Measurements from ENCODE around the gene TNS4. TPM values are rescaled to one million over a fixed set of nuclear protein-coding genes. Genes with fewer than 3 reads are reported as not detected.
A peak's percentile ranks its signal among the peaks of the same experiment; 100 is the strongest.

TNS4 gene
- total and polyA plus RNA-seq, 9 of the 15 experiments (the other 6 are each of a cell fraction or from before 2014, with no cell fraction given): 0.04 to 0.73 (median 0.24) TPM; not detected in 1

- TF ChIP-seq ZBTB49 (CRISPR knock-in tag; IDR thresholded peaks at IDR 0.05; ENCODE audit: borderline replicate concordance) (no peak), ZNF407 (IDR thresholded peaks at IDR 0.05; ENCODE audit: low read depth) (no peak), TEAD4 (IDR thresholded peaks at IDR 0.05; ENCODE audit: low read length) (no peak), TEAD4 (CRISPR knock-in tag; IDR thresholded peaks at IDR 0.05; ENCODE audit: borderline replicate concordance) (no peak), ZNF174 (CRISPR knock-in tag; IDR thresholded peaks at IDR 0.05) (no peak), NR1H2 (CRISPR knock-in tag; IDR thresholded peaks at IDR 0.05) (no peak), PTBP1 (IDR thresholded peaks at IDR 0.05; ENCODE audit: low read depth, low read length) (no peak), SETDB1 (IDR thresholded peaks at IDR 0.05; ENCODE audit: low read length) (no peak), HCFC1 (IDR thresholded peaks at IDR 0.05; ENCODE audit: low read depth, low read length) (peak; percentile 29; the same call in 1 of the 2 replicates), ELF2 (CRISPR knock-in tag; IDR thresholded peaks at IDR 0.05) (no peak), ZNF12 (CRISPR knock-in tag; IDR thresholded peaks at IDR 0.05) (no peak), ZNF347 (CRISPR knock-in tag; IDR thresholded peaks at IDR 0.05; ENCODE audit: low read depth) (no peak), CBX5 (IDR thresholded peaks at IDR 0.05; ENCODE audit: borderline replicate concordance, low read depth) (no peak), KDM5B (IDR thresholded peaks at IDR 0.05; ENCODE audit: insufficient replicate concordance, low read depth, low read length) (peak; percentile 60), RBM15 (IDR thresholded peaks at IDR 0.05; ENCODE audit: insufficient read depth, low read length) (no peak), SMARCC2 (IDR thresholded peaks at IDR 0.05; ENCODE audit: low read depth) (0 out of 2 replicates have a peak, but pooled peaks have one; percentile 35), ZNF655 (CRISPR knock-in tag; IDR thresholded peaks at IDR 0.05) (no peak)
Observed at GRCh38 chr17:40443196-40443987, 58.0 kb downstream of the TNS4 start, which contains the start of gene IGFBP4 (continued).

All from K562 (cell line).